NCI-H1694 treated with DMSO at 0.1 percent for 48 hours (cell line): ENCODE measurements around the gene TNFRSF21.
"Not testable (repeated sequence)": the region's sequence is repeated elsewhere in the genome, so short reads cannot be mapped to it uniquely, and the experiment has no call there.

Experiments used
- DNase-seq: peaks from one replicate; lab custom pipeline; 2025; lab: John Stamatoyannopoulos, UW

The TNFRSF21 gene, protein sequence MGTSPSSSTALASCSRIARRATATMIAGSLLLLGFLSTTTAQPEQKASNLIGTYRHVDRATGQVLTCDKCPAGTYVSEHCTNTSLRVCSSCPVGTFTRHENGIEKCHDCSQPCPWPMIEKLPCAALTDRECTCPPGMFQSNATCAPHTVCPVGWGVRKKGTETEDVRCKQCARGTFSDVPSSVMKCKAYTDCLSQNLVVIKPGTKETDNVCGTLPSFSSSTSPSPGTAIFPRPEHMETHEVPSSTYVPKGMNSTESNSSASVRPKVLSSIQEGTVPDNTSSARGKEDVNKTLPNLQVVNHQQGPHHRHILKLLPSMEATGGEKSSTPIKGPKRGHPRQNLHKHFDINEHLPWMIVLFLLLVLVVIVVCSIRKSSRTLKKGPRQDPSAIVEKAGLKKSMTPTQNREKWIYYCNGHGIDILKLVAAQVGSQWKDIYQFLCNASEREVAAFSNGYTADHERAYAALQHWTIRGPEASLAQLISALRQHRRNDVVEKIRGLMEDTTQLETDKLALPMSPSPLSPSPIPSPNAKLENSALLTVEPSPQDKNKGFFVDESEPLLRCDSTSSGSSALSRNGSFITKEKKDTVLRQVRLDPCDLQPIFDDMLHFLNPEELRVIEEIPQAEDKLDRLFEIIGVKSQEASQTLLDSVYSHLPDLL

DNA sequence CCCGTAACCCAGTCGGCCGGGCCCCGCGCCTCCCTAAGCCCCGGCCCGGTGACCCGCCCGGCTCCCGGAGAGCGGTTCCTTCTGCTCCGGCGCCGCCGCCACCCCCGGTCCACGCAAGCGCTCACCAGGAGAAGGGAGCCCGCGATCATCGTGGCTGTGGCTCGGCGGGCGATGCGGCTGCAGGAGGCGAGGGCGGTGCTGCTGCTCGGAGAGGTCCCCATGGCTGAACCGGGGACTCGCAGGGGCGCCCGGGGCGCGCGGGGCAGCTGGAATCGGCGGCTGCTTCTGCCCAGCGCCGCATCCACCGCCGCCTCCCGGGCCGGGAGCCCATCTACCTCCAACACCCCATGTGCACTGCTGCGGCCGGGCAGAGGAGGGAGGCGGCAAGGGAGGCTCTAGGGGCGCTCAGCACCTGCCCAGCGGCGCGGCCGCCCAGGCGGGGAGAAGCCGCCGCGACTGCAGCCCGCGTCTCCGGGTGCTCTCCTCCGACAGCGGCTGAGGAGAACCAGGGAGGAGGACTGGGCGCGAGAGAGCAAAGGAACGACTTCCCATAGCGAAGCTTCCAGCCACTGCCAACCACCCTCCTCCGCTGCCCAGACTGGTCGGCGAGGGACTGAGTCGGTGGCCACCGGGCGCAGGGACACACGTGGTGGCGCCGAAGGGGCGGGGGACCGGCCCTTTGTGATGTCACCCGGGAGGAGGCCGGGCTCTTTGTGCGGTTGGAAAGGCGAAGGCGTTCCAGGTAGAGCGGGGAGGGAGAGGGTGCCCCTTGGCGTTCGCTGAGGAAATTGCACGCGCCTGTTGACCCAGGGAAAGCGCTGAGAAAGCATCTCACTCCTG is at the start of gene TNFRSF21:
Gene TNFRSF21, minus strand, starts transcription at position 615 of the 840 bp plus-strand sequence. Its CDS starts 394 bp downstream, at position 221.
- DNase-seq: peak; percentile 68

DNA sequence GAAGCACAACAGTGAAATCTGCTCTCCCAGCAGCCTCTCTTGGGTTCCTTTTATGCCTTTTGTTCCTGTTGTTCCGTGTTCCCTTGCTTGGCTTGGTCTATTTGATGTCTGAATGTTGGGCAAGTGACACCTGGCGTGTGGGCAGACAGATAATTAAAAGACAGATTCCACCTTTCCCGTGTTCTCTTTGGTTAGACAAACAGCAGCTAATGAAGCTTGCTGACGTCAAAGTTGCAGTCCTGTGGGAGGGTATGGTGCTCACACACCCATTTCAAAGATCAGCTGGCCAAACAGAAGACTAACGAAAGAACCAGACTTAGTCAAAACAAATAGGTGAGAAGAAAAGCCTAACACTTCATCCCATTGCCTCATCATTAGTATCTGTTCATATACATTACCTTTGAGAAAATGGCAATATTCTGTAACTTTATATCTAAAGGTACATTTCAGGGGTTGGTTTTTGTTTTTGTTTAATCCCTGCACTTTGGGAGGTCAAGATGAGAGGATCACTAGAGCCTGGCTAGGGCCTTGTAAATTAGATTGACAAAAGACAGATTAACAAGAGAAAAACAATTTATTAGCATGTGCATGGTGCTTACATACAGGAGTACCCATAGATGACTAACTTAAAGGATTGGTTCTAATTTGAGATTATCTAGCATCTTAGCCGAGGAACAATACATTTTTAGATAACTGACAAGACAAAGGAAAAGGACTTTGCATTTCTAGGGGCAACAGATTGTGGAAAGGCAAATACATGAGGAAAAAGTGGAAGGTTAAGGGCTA is 48.9 kb upstream of the TNFRSF21 start:
- DNase-seq: no peak

DNA sequence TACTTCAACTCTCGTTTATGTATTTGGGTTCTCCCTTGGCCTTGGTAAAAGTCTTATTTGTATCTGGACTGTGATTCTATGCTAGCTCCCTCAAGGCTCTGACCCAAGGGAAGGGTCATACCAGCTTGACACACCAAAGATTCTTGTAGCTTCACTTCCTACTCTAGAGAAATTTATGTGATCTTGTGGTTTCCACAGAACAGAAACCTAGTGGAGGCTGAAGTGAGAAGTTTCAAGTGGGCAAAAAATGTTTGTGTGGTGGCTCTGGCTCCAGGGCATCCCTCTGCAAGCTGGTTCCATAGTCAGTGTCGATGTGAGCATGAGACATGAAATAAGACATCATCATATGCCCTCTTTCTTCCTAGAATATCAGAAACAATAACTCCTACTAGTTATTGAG is 48.1 kb upstream of the TNFRSF21 start:
- no peak for DNase-seq

DNA sequence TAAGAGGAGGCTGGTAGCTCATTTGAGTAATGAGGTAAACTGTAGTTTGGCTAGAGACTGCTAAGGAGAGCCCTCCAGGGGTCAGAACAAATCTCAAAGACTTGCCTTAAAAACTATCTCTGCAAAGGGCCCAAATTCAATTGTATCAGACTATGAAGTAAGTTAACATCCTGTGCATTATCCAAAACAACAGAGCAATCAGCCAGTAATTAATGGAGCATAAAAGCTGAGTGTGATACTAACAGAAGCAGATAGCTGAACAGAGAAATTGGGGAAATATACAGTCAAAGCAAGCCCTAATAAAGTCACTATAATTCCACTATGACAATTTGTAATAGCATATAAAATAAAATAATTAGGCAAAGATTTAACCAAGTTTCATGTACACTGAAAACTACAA is 45.8 kb upstream of the TNFRSF21 start:
- no peak for DNase-seq

DNA sequence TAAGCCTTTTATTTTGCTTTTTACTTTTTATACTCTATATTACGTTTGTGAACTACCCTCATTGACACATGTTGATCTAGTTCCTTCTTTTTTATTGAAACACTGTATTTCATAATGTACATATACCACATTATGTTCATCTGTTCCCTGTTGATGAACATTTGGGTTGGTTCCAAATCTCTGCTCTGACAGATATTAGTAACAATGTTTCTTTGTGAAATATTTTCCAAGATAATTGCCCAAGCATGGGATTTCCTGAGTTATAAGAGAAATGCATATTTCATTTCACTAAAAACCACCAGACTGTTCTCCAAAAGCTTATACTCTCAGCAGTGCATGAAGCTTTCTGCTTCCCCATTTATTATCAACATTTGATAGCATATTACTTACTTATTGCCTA is 44.2 kb upstream of the TNFRSF21 start:
- no peak for DNase-seq

DNA sequence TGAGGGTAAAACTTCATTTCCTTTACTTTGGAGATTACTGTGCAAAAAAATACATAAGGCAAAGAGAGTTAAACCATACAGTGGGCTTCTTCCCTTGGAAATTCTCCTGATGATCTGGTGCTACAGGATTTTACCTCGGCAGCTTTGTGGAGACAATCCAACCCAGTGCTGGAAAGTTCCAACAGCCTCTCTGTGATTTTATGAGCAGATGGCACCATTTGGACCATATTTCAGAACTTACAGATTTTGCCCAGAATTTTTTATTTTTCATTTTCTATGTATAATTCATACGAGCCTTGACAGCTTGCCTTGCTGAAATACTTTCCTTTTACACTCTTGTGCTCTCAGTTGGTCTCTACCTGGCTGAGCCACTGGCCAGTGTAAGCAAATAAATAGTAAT is 43.3 kb upstream of the TNFRSF21 start:
- DNase-seq: no peak

DNA sequence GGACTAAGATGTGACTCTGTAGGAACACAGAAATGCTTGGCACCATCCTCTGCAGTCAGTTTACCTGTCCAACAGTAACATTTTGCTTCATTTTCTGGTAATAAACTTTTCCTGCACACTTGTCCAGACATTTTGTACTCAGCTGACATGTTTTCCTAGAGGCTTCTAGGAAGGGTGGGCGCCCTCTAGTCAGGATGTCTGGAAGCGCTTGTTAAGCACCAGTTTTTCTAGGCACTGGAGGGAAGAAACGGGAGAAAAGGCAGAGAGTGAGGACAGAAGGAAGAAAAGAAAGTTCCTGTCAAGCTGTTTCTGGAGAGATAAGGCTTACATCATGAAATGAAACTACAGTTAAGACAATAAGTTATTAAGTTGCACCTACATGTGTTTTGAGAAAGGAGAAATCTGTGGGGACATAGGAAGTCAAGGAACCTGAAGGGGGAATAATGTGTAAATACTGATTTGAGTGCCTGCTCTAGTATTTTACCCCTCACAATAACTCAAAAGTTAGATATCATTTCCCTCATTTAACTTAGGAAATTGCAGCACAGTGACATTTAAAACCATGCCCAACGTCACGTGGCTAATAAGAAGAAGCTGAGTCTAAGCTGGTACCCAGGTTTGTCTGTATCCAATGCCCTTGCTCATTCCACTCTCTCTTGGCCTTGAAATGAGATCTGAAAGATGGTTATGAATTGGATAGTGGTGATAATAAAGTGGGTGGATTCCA is 42.7 kb upstream of the TNFRSF21 start:
- no peak for DNase-seq

DNA sequence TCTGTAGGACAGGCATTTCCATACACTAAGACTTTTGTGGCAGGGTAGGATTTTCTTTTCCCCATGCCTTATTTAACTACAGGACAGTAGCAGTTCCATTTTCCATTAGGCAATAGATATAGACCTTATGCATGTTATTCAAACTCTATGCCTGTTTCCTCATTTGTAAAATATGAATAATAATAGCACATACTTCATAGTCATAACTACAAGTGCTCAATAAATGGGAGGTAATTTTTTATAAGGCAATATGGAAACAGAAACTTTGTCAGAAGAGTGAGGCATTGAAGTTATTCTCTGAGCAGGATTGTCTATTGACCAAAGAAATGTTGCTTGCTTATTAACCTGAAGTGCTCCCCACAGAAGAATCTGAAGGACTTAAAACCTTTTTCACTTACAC is 41.9 kb upstream of the TNFRSF21 start:
- no peak for DNase-seq

DNA sequence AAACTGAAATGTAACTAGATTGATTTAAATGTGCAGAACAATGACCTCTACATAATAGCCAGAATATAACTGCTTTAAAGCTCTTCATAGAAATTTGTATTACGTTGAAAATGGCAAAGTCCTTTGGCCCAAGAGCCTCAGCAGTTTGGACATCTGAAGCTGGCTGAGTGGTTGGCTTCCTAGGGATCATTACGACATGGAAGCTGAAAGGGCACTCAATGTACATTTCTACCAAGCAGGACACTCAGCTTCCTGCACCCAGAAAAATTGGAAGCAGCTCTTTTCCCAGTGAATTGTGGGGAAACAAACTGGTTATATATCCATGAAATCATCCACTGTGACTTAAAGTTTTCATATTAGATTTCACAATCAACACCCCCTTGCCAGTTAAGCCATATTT is 40.2 kb upstream of the TNFRSF21 start:
- DNase-seq: no peak

DNA sequence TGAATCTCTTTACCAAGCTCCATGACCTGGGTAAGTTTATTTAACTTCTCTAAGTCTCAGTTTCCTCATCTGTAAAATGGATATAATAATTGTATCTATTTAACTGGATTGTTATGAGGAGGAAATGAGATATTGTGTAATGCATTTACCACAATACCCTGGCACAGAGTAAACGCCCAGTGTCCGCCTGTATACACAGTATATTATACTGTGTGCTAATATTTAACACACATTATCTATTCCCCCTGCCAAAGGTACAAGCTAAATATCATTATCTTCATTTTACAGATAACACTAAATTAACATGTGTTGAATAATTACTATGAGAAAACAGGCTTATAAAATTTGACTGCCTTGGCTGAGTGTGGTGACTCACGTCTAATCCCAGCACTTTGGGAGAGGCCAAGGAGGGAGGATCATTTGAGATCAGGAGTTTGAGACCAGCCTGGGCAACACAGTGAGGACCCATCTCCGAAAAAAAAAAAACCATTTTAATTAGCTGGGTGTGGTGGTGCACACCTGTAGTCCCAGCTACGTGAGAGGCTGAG is 38.7 kb upstream of the TNFRSF21 start:
- no peak for DNase-seq

DNA sequence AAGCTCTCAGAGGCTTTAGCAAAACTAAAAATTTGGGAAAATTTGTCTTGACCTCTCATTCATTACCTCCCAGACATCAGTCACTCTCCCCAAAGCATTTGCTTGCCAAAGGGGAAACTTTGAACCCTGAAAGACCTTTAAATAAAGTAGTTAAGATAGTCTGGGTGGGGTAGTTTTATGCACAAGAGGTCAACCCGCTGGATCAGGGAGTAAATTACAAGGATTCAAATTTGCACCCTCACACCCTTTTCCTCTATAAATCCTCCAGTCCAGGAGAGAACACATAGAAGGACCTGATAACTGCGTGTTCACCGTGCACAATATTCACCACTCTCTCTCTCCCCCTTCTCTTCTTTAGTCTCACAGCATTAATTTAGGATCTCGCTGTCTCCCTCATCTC is 36.1 kb upstream of the TNFRSF21 start:
- DNase-seq: no peak

DNA sequence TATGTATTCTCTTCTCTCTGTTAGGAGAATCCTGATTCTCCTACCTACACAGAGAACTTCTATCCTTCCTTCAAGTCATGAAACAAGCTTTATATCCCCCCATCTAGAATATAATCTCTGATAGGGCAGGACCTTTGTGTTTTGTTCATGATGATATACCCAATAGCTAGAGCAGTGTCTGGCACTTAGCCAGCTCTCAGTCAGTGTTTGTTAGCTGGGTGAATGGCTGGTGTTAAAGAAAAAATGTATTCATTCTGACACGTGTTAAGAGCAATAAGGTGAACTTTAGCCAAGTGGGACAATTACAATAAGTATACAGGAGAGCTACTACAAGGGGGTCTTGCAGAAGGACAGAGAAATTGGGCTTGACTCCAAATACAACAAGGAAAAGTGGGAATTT is 34.3 kb upstream of the TNFRSF21 start:
- DNase-seq: no peak

DNA sequence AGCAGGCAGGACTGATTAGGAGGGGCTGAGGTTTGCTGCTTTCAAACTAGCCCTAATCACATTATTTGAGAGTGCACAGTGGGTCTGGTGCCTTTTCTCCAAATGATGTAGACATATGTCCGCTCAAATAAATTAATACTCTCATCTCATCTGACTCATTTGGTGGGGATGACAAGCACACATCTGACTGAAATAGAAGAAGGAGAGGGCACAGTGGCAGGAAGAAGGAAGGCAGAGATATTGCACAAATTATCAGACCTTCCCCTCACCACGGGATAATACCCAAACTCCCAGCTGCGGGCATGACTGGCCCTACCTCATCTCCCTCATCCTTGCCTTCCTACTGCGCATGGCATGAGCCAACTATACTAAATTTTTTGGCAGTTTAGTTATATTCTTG is 33.9 kb upstream of the TNFRSF21 start:
- no peak for DNase-seq

DNA sequence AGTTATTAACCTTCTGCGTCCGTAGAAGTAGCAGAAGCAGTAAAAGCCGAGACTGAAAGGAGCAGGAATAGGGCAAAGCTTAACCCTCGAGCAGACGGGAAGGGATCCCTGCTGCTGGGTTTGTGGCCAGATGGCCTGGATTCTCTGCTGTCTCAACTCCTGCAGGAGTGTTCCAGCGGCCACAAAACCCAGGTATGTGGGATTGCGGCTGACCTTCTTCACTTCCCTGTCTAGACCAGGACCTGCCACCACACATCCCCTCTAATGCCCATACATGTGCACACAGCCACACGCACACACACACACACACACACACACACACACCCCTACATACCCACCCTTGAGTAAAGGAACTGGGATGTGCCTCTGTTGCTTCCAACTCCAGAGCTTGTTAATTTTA is 33.1 kb upstream of the TNFRSF21 start:
- no peak for DNase-seq

DNA sequence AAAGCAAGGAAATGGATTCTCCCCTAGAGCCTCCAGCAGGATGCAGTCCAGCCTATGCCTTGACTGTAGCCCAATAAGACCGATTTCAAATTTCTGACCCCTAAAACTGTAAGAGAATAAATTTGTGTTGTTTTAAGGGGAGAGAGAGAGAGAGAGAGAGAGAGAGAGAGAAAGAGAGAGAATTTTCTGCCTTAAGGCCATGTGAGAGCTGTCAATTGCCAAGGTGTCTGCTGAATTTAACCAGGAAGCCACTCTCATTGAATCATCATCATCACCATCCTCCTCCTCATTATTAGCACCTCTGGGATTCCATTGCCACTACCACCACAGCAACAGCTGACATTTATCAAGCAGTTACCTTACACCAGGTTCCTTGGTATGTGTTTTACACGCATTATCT is 27.8 kb upstream of the TNFRSF21 start:
- no peak for DNase-seq

DNA sequence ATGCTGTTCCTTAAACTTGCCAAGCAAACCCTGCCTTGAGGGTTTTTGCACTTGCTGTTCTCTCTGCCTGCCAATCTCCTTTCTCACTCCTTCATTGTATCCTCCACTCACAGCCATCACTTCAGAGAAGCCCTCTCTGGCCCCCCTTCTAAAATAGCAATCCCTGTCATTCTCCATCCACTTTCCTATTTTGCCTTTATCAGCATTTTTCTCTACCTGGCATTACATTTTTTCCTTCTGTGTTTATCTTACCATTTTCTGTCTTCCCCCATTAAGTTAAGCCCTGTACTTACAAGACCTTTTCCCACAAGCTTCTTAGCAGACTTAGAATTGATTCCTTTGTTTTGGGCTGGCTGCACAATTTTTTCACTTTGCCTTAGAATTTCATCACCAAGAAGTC is 26.6 kb upstream of the TNFRSF21 start:
- no peak for DNase-seq

DNA sequence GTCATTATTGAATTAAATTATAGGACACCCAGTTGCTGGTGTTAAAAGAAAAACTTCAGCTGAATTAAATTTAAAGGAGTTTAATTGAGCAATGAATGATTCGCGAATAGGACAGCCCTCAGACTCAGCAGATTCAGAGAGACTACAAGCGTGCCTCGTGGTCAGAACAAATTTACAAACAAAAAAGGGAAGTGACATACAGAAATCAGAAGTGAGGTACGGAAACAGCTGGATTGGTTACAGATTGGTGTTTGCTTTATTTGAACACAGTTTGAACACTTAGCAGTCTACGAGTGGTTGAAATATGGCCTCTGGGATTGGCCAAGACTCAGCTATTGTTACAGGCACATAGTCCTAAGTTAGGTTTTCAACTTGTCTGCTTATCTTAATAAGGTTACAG is 25.8 kb upstream of the TNFRSF21 start:
- no peak for DNase-seq

DNA sequence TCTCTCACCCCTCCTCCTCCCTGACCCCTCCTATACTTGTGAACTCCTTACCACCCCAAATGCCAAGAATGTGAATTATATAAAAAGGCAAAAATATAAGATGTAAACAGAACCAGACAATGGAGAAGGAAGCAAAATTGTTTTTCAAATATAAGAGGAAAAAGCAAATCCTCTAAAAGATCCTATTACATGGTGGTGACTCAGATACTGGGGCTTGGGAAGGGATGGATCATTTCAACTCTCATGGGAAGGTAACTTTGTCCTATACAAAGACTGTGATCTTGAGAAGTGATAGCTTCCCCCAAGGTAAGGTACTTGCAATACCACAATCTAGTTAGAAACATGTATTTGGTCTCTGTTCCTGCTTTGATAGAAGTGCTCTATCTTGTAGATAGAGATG is 24.6 kb upstream of the TNFRSF21 start:
- no peak for DNase-seq

DNA sequence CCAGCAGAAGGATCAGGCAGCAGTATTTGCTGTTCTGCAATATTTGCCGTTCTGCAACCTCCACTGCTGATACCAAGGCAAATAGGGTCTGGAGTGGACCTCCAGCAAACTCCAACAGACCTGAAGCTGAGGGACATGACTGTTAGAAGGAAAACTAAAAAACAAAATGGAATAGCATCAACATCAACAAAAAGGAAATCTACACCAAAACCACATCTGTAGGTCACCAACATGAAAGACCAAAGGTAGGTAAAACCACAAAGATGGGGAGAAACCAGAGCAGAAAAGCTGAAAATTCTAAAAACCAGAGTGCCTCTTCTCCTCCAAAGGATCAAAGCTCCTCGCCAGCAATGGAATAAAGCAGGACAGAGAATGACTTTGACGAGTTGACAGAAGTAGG is 18.9 kb upstream of the TNFRSF21 start:
- DNase-seq: not testable (repeated sequence)

DNA sequence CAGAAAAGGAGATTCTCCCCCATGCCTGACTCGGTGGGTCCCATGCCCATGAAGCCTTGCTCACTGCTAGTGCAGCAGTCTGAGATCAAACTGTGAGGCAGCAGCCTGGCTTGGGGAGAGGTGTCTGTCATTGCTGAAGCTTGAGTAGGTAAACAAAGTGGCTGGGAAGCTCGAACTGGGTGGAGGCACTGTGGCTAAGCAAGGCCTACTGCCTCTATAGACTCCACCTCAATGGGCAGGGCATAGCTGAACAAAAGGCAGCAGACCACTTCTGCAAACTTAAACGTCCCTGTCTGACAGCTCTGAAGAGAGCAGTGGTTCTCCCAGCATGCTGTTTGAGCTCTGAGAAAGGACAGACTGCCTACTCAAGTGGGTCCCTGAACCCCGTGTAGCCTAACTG is 18.4 kb upstream of the TNFRSF21 start:
- DNase-seq: not testable (repeated sequence)

DNA sequence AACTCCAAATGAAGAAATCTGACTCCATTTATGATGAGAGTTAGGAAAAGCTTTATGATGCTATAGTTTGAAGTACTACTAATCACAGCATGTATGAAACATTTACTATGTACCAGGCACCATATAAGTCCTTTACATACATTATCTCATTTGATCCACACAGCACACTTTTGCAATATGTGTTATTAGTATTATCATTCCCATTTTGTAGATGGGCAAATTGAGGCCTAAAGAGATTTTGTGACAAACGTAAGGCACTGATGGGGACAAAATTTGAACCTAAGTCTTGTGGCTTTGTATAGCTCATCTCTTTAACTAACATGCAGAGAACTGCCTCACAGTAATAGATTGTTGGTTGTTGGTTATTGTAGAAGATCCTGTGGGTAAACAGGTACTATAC is 14.2 kb upstream of the TNFRSF21 start:
- DNase-seq: no peak
